Endodermal cell (in vitro differentiated cells): ENCODE measurements around the gene BCAM. TPM values are rescaled to one million over a fixed set of nuclear protein-coding genes. Genes with fewer than 3 reads are reported as not detected.

Source experiments
- DNase-seq: peaks from one replicate; pipeline ENCODE4 v3.0.0-alpha.2; 2017
- H3K27ac ChIP-seq: 2 replicates; pipeline ENCODE4 v1.5.1; 2013; ENCODE audit warnings: mild to moderate bottlenecking, low read depth, low read length, moderate library complexity
- H3K27me3 ChIP-seq: 2 replicates; pipeline ENCODE4 v1.6.1; 2013; ENCODE audit warnings: mild to moderate bottlenecking, low read length, moderate library complexity; ENCODE audit not compliant: insufficient read depth, control insufficient read depth, poor library complexity, severe bottlenecking
- H3K36me3 ChIP-seq: 2 replicates; pipeline ENCODE4 v1.7.0; 2013; ENCODE audit warnings: mild to moderate bottlenecking, low read length, moderate library complexity; ENCODE audit not compliant: control insufficient read depth, insufficient read depth
- H3K4me1 ChIP-seq: one replicate; pipeline ENCODE4 v1.7.0; 2013; ENCODE audit warnings: low read length; ENCODE audit not compliant: control insufficient read depth, insufficient read depth
- H3K4me3 ChIP-seq: 2 replicates; pipeline ENCODE4 v1.5.1; 2013; ENCODE audit warnings: mild to moderate bottlenecking, low read length, moderate library complexity
- H3K9ac ChIP-seq: 2 replicates; pipeline ENCODE4 v1.6.1; 2013; ENCODE audit warnings: mild to moderate bottlenecking, low read length, moderate library complexity; ENCODE audit not compliant: poor library complexity, severe bottlenecking; ENCODE audit errors: extremely low read depth
- H3K9me3 ChIP-seq: 2 replicates; pipeline ENCODE4 v1.6.1; 2013; ENCODE audit warnings: mild to moderate bottlenecking, low read length, moderate library complexity; ENCODE audit not compliant: control insufficient read depth
- H3K27ac Mint-ChIP-seq: 2 replicates; pipeline ENCODE4 v1.8.0; 2020; ENCODE audit warnings: mixed read lengths
- H3K27me3 Mint-ChIP-seq: 2 replicates; pipeline ENCODE4 v1.8.0; 2021; ENCODE audit warnings: mild to moderate bottlenecking, mixed read lengths; ENCODE audit not compliant: insufficient read depth
- H3K36me3 Mint-ChIP-seq: 2 replicates; pipeline ENCODE4 v1.8.0; 2020; ENCODE audit warnings: low read depth, mixed read lengths
- H3K4me1 Mint-ChIP-seq: 2 replicates; pipeline ENCODE4 v1.8.0; 2020; ENCODE audit warnings: mixed read lengths
- H3K4me3 Mint-ChIP-seq: 2 replicates; pipeline ENCODE4 v1.8.0; 2020; ENCODE audit warnings: mild to moderate bottlenecking, moderate library complexity, mixed read lengths
- H3K9me3 Mint-ChIP-seq: 2 replicates; pipeline ENCODE4 v1.8.0; 2020; ENCODE audit warnings: mild to moderate bottlenecking, mixed read lengths
- CTCF ChIP-seq: fragments of 200-600 bp; sonication (generic); conservative IDR thresholded peaks from 2 replicates; pipeline ENCODE4 v1.5.0; 2021; ENCODE audit warnings: antibody characterized with exemption, mild to moderate bottlenecking
- WGBS, 2 experiments: methylation state at CpG; one replicate each; pipeline versions ENCODE4 v1.1.5 to v1.1.7; 2013; ENCODE audit warnings: missing lambda C conversion rate in 2 of 2, mixed read lengths in 1 of 2; ENCODE audit not compliant: insufficient coverage in 1 of 2, insufficient read length in 1 of 2; 5-methylcytosine and 5-hydroxymethylcytosine counted together
- total RNA-seq, 2 donors: library from RNA; stranded (reverse); fragmentation: NEBNext Ultra II Directional in 1 of 2; extraction: Animal tissue kit (Norgen Biotek cat#: 25700) in 1 of 2; gene quantifications; 2 replicates in 1 of 2; 3 replicates in 1 of 2; pipeline ENCODE4 v1.2.1, GENCODE V29; 2021

The BCAM gene
- total RNA-seq, 2 donors from 2014 or later: 62.9 to 64.0 TPM

DNA sequence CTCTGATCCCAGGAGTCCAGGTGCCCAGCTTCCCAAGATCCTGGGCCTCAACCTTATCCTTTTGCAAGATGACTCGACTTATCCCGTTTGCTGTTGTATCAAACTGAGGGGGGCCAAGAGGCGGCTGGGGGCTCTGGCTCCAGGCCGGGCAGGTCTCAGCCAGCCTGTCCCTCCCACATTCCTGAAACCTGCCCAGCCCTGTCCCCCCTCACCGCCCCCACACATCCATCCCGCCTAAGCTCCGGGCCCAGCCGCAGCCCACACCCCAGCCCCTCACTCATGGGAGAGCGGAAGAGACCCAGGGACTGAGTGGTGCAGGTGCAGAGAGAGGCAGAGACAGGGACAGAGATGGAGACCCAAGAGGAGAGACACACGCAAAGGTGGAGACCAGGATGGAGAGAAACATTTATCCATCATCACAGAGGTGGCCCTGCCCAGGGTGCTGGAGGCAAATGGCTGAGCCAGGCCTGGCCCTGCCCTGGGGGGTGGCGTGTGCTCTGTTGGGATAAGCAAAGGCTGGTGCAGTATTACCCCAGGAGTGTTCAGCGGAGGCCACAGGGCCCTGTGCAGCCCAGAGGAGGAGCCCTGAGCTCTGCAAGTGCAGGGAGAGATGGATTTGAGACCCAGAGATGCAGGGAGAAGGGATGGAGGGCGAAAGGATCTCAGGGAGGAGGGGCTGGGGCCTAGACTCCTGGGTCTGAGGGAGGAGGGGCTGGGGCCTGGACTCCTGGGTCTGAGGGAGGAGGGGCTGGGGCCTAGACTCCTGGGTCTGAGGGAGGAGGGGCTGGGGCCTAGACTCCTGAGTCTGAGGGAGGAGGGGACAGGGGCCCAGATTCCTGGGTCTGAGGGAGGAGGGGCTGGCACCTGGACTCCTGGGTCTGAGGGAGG is 1.6 kb downstream of the BCAM start:
- Histone ChIP-seq H3K4me1 (peaks cover 4% of the 10 kb centered on the region), H3K9me3 (no peaks in the 10 kb centered on the region), H3K27ac (no peak overlapping the region), H3K4me3 (no peak overlapping the region), H3K36me3 (no peaks in the 10 kb centered on the region), H3K9ac (no peak overlapping the region), H3K27me3 (no peaks in the 10 kb centered on the region)
- 81 to 95% methylated on average over 4 to 13 of the region's 13 CpGs for WGBS, 2 experiments
- DNase-seq: no peak
- Mint-ChIP-seq H3K27me3 (peaks cover 20% of the 10 kb centered on the region), H3K36me3 (peaks cover 25% of the 10 kb centered on the region), H3K4me3 (peak overlapping the region; percentile 63), H3K4me1 (peaks cover 12% of the 10 kb centered on the region), H3K27ac (no peak overlapping the region), H3K9me3 (no peaks in the 10 kb centered on the region)
- no peak for TF ChIP-seq CTCF

DNA sequence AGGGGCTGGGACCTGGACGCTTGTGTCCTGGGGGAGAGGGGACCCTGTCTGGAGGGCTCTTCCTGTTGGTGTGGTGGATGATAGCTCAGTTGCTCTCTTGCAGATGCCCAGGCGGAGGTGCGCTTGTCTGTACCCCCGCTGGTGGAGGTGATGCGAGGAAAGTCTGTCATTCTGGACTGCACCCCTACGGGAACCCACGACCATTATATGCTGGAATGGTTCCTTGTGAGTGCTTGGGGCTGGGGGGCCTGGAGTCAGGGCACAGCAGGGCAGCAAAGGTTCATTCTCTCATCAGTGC is 2.2 kb downstream of the BCAM start:
- H3K4me1 ChIP-seq: peaks cover 4% of the 10 kb centered on the region
- peaks cover 20% of the 10 kb centered on the region for H3K27me3 Mint-ChIP-seq
- TF ChIP-seq CTCF: no peak
- H3K27ac ChIP-seq: no peak overlapping the region
- peaks cover 12% of the 10 kb centered on the region for H3K4me1 Mint-ChIP-seq
- no peaks in the 10 kb centered on the region for H3K27me3 ChIP-seq
- H3K27ac Mint-ChIP-seq: no peak overlapping the region
- peaks cover 26% of the 10 kb centered on the region for H3K36me3 Mint-ChIP-seq
- no peaks in the 10 kb centered on the region for H3K36me3 ChIP-seq
- H3K9me3 ChIP-seq: no peaks in the 10 kb centered on the region
- H3K4me3 Mint-ChIP-seq: no peak overlapping the region
- H3K9ac ChIP-seq: no peak overlapping the region
- WGBS, 2 experiments: 93 to 100% methylated on average over 4 to 7 of the region's 7 CpGs
- no peak overlapping the region for H3K4me3 ChIP-seq
- no peak for DNase-seq
- no peaks in the 10 kb centered on the region for H3K9me3 Mint-ChIP-seq

GRCh38 chr19:44812142-44812718 is 3.3 kb downstream of the BCAM start:
- Mint-ChIP-seq H3K27me3 (peaks cover 8% of the 10 kb centered on the region), H3K36me3 (peaks cover 26% of the 10 kb centered on the region), H3K4me1 (peaks cover 12% of the 10 kb centered on the region), H3K4me3 (no peak overlapping the region), H3K9me3 (no peaks in the 10 kb centered on the region), H3K27ac (no peak overlapping the region)
- WGBS, 2 experiments: 91 to 95% methylated on average over 26 to 28 of the region's 28 CpGs
- Histone ChIP-seq H3K9me3 (no peaks in the 10 kb centered on the region), H3K27ac (no peak overlapping the region), H3K36me3 (no peaks in the 10 kb centered on the region), H3K4me1 (peaks cover 4% of the 10 kb centered on the region), H3K9ac (no peak overlapping the region), H3K27me3 (no peaks in the 10 kb centered on the region), H3K4me3 (no peak overlapping the region)
- DNase-seq: no peak
- no peak for TF ChIP-seq CTCF
